ENCODE measurements around the gene MEGF8. TPM values are rescaled to one million over a fixed set of nuclear protein-coding genes. Genes with fewer than 3 reads are reported as not detected.

Gene MEGF8
- total and polyA plus RNA-seq, 2 of the 13 experiments (the other 11 are each of a cell fraction or from before 2014, with no cell fraction given): 4.0 to 8.8 TPM

DNA sequence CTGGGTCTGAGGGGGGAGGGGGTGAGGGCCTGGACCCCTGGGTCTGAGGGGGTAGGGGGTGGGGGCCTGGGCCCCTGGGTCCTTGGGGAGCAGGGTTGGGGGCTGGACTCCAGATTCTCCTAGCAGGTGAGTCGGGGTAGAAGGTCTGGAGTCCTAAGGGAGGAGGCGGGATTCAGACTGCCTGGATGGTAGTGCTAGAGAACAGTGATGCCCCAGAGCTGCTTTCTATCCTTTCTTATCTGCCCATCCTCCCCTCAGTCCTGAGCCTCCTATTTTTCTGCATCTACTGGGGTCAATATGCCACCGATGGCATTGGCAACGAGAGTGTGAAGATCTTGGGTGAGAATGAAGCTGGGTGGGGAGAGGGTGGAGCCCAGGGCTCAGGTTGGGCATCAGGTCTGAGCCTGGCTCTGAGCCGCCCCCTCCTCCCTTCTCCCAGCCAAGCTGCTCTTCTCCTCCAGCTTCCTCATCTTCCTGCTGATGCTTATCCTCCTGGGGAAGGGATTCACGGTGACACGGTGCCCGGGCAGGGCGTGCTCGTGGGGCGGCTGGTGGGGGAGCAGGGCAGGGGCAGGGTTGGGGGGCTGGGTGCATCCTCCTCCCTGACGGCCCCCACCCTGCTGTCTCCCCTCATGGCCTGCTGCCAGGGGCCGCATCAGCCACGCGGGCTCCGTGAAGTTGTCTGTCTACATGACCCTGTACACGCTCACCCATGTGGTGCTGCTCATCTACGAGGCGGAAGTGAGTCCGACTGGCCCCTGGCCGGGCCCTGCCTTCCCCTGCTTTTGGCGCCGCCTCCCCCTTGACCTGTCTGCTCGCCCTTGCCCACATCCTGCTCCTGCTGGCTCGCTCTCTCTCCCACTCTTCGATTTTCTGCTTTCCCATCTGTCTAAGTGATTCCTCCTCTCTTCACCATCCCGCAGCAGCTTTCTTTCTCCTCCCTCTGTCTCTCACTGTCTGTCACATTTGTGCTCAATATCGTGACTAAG, 8.9 kb upstream of the MEGF8 start (continued):
- TF ChIP-seq CREM (IDR thresholded peaks at IDR 0.05) (no peak), CREM (CRISPR knock-in tag; IDR thresholded peaks at IDR 0.05) (no peak), ZNF850 (CRISPR knock-in tag; conservative IDR thresholded peaks at IDR 0.05) (no peak), HNRNPK (IDR thresholded peaks at IDR 0.05; ENCODE audit: low read depth, low read length, poor library complexity, severe bottlenecking) (no peak), MBNL3 (CRISPR knock-in tag; conservative IDR thresholded peaks at IDR 0.05) (no peak), KDM6A (CRISPR knock-in tag; IDR thresholded peaks at IDR 0.05; ENCODE audit: low read depth) (no peak), ZNF263 (CRISPR knock-in tag; IDR thresholded peaks at IDR 0.05) (no peak), ZNF460 (CRISPR knock-in tag; IDR thresholded peaks at IDR 0.05; ENCODE audit: borderline replicate concordance) (no peak), ZBTB8A (CRISPR knock-in tag; IDR thresholded peaks at IDR 0.05; ENCODE audit: borderline replicate concordance, low read depth) (no peak), PITX1 (CRISPR knock-in tag; IDR thresholded peaks at IDR 0.05) (no peak), ZNF572 (CRISPR knock-in tag; IDR thresholded peaks at IDR 0.05) (no peak), ZNF670 (CRISPR knock-in tag; IDR thresholded peaks at IDR 0.05; ENCODE audit: borderline replicate concordance) (no peak), MXD4 (CRISPR knock-in tag; IDR thresholded peaks at IDR 0.05) (peak; percentile 42; the same call in 1 of the 2 replicates), FOSL1 (CRISPR knock-in tag; IDR thresholded peaks at IDR 0.05; ENCODE audit: borderline replicate concordance) (no peak), PHF5A (CRISPR knock-in tag; IDR thresholded peaks at IDR 0.05; ENCODE audit: low read depth, unreplicated experiment) (no peak)
- TF ChIP-seq, protein P1, sequence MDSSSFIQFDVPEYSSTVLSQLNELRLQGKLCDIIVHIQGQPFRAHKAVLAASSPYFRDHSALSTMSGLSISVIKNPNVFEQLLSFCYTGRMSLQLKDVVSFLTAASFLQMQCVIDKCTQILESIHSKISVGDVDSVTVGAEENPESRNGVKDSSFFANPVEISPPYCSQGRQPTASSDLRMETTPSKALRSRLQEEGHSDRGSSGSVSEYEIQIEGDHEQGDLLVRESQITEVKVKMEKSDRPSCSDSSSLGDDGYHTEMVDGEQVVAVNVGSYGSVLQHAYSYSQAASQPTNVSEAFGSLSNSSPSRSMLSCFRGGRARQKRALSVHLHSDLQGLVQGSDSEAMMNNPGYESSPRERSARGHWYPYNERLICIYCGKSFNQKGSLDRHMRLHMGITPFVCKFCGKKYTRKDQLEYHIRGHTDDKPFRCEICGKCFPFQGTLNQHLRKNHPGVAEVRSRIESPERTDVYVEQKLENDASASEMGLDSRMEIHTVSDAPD (CRISPR knock-in tag; IDR thresholded peaks at IDR 0.05): no peak
- TF ChIP-seq, protein P2, sequence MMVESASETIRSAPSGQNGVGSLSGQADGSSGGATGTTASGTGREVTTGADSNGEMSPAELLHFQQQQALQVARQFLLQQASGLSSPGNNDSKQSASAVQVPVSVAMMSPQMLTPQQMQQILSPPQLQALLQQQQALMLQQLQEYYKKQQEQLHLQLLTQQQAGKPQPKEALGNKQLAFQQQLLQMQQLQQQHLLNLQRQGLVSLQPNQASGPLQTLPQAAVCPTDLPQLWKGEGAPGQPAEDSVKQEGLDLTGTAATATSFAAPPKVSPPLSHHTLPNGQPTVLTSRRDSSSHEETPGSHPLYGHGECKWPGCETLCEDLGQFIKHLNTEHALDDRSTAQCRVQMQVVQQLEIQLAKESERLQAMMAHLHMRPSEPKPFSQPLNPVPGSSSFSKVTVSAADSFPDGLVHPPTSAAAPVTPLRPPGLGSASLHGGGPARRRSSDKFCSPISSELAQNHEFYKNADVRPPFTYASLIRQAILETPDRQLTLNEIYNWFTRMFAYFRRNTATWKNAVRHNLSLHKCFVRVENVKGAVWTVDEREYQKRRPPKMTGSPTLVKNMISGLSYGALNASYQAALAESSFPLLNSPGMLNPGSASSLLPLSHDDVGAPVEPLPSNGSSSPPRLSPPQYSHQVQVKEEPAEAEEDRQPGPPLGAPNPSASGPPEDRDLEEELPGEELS (CRISPR knock-in tag; IDR thresholded peaks at IDR 0.05): peak; percentile 21; the same call in 1 of the 2 replicates
- TF ChIP-seq, protein P3, sequence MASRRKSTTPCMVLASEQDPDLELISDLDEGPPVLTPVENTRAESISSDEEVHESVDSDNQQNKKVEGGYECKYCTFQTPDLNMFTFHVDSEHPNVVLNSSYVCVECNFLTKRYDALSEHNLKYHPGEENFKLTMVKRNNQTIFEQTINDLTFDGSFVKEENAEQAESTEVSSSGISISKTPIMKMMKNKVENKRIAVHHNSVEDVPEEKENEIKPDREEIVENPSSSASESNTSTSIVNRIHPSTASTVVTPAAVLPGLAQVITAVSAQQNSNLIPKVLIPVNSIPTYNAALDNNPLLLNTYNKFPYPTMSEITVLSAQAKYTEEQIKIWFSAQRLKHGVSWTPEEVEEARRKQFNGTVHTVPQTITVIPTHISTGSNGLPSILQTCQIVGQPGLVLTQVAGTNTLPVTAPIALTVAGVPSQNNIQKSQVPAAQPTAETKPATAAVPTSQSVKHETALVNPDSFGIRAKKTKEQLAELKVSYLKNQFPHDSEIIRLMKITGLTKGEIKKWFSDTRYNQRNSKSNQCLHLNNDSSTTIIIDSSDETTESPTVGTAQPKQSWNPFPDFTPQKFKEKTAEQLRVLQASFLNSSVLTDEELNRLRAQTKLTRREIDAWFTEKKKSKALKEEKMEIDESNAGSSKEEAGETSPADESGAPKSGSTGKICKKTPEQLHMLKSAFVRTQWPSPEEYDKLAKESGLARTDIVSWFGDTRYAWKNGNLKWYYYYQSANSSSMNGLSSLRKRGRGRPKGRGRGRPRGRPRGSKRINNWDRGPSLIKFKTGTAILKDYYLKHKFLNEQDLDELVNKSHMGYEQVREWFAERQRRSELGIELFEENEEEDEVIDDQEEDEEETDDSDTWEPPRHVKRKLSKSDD (CRISPR knock-in tag; IDR thresholded peaks at IDR 0.05; ENCODE audit: low read depth): no peak
- TF ChIP-seq, protein P4, sequence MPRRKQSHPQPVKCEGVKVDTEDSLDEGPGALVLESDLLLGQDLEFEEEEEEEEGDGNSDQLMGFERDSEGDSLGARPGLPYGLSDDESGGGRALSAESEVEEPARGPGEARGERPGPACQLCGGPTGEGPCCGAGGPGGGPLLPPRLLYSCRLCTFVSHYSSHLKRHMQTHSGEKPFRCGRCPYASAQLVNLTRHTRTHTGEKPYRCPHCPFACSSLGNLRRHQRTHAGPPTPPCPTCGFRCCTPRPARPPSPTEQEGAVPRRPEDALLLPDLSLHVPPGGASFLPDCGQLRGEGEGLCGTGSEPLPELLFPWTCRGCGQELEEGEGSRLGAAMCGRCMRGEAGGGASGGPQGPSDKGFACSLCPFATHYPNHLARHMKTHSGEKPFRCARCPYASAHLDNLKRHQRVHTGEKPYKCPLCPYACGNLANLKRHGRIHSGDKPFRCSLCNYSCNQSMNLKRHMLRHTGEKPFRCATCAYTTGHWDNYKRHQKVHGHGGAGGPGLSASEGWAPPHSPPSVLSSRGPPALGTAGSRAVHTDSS (CRISPR knock-in tag; conservative IDR thresholded peaks at IDR 0.05): no peak
- TF ChIP-seq, protein P5, sequence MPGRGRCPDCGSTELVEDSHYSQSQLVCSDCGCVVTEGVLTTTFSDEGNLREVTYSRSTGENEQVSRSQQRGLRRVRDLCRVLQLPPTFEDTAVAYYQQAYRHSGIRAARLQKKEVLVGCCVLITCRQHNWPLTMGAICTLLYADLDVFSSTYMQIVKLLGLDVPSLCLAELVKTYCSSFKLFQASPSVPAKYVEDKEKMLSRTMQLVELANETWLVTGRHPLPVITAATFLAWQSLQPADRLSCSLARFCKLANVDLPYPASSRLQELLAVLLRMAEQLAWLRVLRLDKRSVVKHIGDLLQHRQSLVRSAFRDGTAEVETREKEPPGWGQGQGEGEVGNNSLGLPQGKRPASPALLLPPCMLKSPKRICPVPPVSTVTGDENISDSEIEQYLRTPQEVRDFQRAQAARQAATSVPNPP (CRISPR knock-in tag; IDR thresholded peaks at IDR 0.05): no peak
